ENCODE measurements around the gene PLPPR2.

DNA sequence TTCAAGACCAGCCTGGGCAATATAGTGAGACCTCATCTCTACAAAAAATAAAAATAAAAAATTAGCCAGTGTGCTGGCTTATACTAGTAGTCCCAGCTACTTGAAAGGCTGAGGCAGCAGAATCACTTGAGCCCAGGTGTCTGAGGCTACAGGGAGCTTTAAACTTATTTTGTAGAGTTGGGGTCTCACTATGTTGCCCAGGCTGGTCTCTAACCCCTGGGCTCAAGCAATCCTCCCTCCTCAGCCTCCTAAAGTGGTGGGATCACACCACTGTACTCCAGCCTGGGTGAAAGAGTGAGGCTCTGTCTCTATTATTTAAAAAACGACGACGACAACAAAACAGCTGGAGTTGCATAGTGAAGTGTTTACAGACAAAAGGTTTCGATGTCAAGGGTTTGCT lies 23.7 kb upstream of the PLPPR2 start:
- TF ChIP-seq, protein P1, sequence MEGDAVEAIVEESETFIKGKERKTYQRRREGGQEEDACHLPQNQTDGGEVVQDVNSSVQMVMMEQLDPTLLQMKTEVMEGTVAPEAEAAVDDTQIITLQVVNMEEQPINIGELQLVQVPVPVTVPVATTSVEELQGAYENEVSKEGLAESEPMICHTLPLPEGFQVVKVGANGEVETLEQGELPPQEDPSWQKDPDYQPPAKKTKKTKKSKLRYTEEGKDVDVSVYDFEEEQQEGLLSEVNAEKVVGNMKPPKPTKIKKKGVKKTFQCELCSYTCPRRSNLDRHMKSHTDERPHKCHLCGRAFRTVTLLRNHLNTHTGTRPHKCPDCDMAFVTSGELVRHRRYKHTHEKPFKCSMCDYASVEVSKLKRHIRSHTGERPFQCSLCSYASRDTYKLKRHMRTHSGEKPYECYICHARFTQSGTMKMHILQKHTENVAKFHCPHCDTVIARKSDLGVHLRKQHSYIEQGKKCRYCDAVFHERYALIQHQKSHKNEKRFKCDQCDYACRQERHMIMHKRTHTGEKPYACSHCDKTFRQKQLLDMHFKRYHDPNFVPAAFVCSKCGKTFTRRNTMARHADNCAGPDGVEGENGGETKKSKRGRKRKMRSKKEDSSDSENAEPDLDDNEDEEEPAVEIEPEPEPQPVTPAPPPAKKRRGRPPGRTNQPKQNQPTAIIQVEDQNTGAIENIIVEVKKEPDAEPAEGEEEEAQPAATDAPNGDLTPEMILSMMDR (IDR thresholded peaks at IDR 0.05) = no peak
- no peak for TF ChIP-seq POLR2A (IDR thresholded peaks at IDR 0.05)
- TF ChIP-seq POLR2AphosphoS5 (IDR thresholded peaks at IDR 0.05) = no peak
- no peak for TF ChIP-seq EP300 (IDR thresholded peaks at IDR 0.05)

Data from suprapubic skin (tissue), 4 donors.